GM18498 (cell line): Measurements from ENCODE around the gene NANS.
"Not testable (repeated sequence)": the region's sequence is repeated elsewhere in the genome, so short reads cannot be mapped to it uniquely, and the experiment has no call there.

ENCODE experiments used
- ATAC-seq: cut with Tn5 transposase; IDR thresholded peaks from one replicate; pipeline ENCODE4 v1.9.1; 2021; ENCODE audit warnings: mild to moderate bottlenecking, moderate library complexity; ENCODE audit not compliant: unreplicated experiment

The NANS gene

GRCh38 chr9:98074115-98074990 is 17.8 kb downstream of the NANS start:
- ATAC-seq = no peak

- no peak for ATAC-seq
Observed at GRCh38 chr9:98075332-98075805, 18.8 kb downstream of the NANS start.

GRCh38 chr9:98076514-98076890 is 20.0 kb downstream of the NANS start:
- ATAC-seq = not testable (repeated sequence)

- no peak for ATAC-seq
Observed at GRCh38 chr9:98078895-98079294, 22.4 kb downstream of the NANS start.

- ATAC-seq = no peak
Observed at GRCh38 chr9:98080326-98080725, 23.8 kb downstream of the NANS start.

- ATAC-seq = no peak
Observed at GRCh38 chr9:98080780-98081179, 24.2 kb downstream of the NANS start.

- ATAC-seq = no peak
Observed at GRCh38 chr9:98081477-98082219, 25.1 kb downstream of the NANS start.

- ATAC-seq = no peak
Observed at GRCh38 chr9:98083061-98083501, 26.5 kb downstream of the NANS start.

GRCh38 chr9:98083566-98084183 is 27.1 kb downstream of the NANS start:
- ATAC-seq = no peak

- ATAC-seq = no peak
Observed at GRCh38 chr9:98084396-98084795, 27.9 kb downstream of the NANS start.

- no peak for ATAC-seq
Observed at GRCh38 chr9:98085058-98085457, 28.5 kb downstream of the NANS start.

GRCh38 chr9:98085944-98086343 is 29.4 kb downstream of the NANS start:
- no peak for ATAC-seq

- ATAC-seq = no peak
Observed at GRCh38 chr9:98086461-98086860, 29.9 kb downstream of the NANS start.

- no peak for ATAC-seq
Observed at GRCh38 chr9:98087420-98088354, 31.2 kb downstream of the NANS start.

- not testable (repeated sequence) for ATAC-seq
Observed at GRCh38 chr9:98090674-98091073, 34.1 kb downstream of the NANS start.

GRCh38 chr9:98091735-98092612 is 35.4 kb downstream of the NANS start:
- ATAC-seq = no peak

GRCh38 chr9:98092613-98092931 is 36.0 kb downstream of the NANS start:
- no peak for ATAC-seq

GRCh38 chr9:98094316-98094715 is 37.8 kb downstream of the NANS start:
- ATAC-seq = no peak

GRCh38 chr9:98094851-98095250 is 38.3 kb downstream of the NANS start:
- no peak for ATAC-seq

GRCh38 chr9:98095401-98095800 is 38.9 kb downstream of the NANS start:
- no peak for ATAC-seq
